ENCODE data around the gene BRCA1. TPM values are rescaled to one million over a fixed set of nuclear protein-coding genes. Genes with fewer than 3 reads are reported as not detected.

Gene BRCA1
- total RNA-seq, 1 experiment from 2014 or later, result 50.8 TPM

DNA sequence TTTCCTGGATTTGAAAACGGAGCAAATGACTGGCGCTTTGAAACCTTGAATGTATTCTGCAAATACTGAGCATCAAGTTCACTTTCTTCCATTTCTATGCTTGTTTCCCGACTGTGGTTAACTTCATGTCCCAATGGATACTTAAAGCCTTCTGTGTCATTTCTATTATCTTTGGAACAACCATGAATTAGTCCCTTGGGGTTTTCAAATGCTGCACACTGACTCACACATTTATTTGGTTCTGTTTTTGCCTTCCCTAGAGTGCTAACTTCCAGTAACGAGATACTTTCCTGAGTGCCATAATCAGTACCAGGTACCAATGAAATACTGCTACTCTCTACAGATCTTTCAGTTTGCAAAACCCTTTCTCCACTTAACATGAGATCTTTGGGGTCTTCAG is 32.3 kb downstream of the BRCA1 start:
- H3K4me1 Mint-ChIP-seq (ENCODE audit: low read depth, unreplicated experiment), result no peaks in the 10 kb centered on the region
- H3K4me3 ChIP-seq (ENCODE audit: low read depth, low read length), result no peak overlapping the region
- H3K27me3 Mint-ChIP-seq (ENCODE audit: insufficient read depth, unreplicated experiment), result no peaks in the 10 kb centered on the region
- no peaks in the 10 kb centered on the region for H3K27me3 ChIP-seq (replicated peaks; ENCODE audit: control insufficient read depth, insufficient read depth, low read length)
- BruUV-seq (replicated peaks), result no TSS peak
- H3K27ac Mint-ChIP-seq (ENCODE audit: unreplicated experiment), result no peak overlapping the region
- no peak for DNase-seq
- TF ChIP-seq, protein P1, sequence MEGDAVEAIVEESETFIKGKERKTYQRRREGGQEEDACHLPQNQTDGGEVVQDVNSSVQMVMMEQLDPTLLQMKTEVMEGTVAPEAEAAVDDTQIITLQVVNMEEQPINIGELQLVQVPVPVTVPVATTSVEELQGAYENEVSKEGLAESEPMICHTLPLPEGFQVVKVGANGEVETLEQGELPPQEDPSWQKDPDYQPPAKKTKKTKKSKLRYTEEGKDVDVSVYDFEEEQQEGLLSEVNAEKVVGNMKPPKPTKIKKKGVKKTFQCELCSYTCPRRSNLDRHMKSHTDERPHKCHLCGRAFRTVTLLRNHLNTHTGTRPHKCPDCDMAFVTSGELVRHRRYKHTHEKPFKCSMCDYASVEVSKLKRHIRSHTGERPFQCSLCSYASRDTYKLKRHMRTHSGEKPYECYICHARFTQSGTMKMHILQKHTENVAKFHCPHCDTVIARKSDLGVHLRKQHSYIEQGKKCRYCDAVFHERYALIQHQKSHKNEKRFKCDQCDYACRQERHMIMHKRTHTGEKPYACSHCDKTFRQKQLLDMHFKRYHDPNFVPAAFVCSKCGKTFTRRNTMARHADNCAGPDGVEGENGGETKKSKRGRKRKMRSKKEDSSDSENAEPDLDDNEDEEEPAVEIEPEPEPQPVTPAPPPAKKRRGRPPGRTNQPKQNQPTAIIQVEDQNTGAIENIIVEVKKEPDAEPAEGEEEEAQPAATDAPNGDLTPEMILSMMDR (IDR thresholded peaks at IDR 0.05; ENCODE audit: insufficient read depth in 1 of 2, low read depth in 1 of 2, low read length in 1 of 2, severe bottlenecking in 1 of 2, unreplicated experiment in 1 of 2), result no peak
- no peaks in the 10 kb centered on the region for H3K4me1 ChIP-seq
- no peaks in the 10 kb centered on the region for H3K9me3 ChIP-seq
- peaks cover 44% of the 10 kb centered on the region for H3K36me3 Mint-ChIP-seq (ENCODE audit: insufficient read depth, unreplicated experiment)
- H3K9me3 Mint-ChIP-seq (ENCODE audit: unreplicated experiment), result no peaks in the 10 kb centered on the region
- no peak overlapping the region for H3K4me3 Mint-ChIP-seq (ENCODE audit: unreplicated experiment)
- intact Hi-C loops (cut with micrococcal nuclease; ENCODE audit: unreplicated experiment), result no loop called here
- ChIA-PET POLR2A (no interaction called here), CTCF (no interaction called here)
- H3K36me3 ChIP-seq (ENCODE audit: control insufficient read depth, insufficient read depth, low read length), result peaks cover 1% of the 10 kb centered on the region; the same call in 1 of the 2 replicates

DNA sequence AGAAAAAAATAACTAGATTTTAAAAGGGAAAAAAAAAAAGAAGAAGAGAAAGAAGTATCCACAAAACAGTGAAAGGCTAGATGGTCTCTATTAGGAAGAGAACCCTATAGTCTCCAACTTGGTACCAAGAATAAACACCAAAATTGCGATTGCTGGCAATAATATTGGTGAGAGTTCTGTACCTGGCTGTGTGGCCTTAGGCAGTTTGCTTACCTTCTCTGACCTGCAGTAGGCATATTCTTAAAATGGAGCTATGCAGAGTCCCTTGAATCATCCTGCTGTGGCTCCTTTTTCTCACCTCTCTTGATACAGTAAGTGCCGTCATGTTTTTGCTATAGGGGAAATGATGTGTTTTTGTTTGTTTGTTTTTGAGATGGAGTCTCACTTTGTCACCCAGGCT is 35.1 kb downstream of the BRCA1 start:
- Histone ChIP-seq H3K4me1 (no peaks in the 10 kb centered on the region), H3K36me3 (ENCODE audit: control insufficient read depth, insufficient read depth, low read length) (no peaks in the 10 kb centered on the region; the same call in 1 of the 2 replicates), H3K4me3 (ENCODE audit: low read depth, low read length) (no peak overlapping the region), H3K9me3 (no peaks in the 10 kb centered on the region), H3K27me3 (replicated peaks; ENCODE audit: control insufficient read depth, insufficient read depth, low read length) (no peaks in the 10 kb centered on the region)
- DNase-seq, result no peak
- Mint-ChIP-seq H3K9me3 (ENCODE audit: unreplicated experiment) (no peaks in the 10 kb centered on the region), H3K27ac (ENCODE audit: unreplicated experiment) (no peak overlapping the region), H3K4me1 (ENCODE audit: low read depth, unreplicated experiment) (no peaks in the 10 kb centered on the region), H3K27me3 (ENCODE audit: insufficient read depth, unreplicated experiment) (no peaks in the 10 kb centered on the region), H3K4me3 (ENCODE audit: unreplicated experiment) (no peak overlapping the region), H3K36me3 (ENCODE audit: insufficient read depth, unreplicated experiment) (peaks cover 28% of the 10 kb centered on the region)
- TF ChIP-seq, protein P1 (IDR thresholded peaks at IDR 0.05; ENCODE audit: insufficient read depth in 1 of 2, low read depth in 1 of 2, low read length in 1 of 2, severe bottlenecking in 1 of 2, unreplicated experiment in 1 of 2), result no peak
- no TSS peak for BruUV-seq (replicated peaks)
- CTCF ChIA-PET, result interaction anchor here (0.6 kb wide), 1 partner anchor 135 kb away, joined by 3 read pairs; no protein-coding TSS in a partner anchor
- intact Hi-C loops (cut with micrococcal nuclease; ENCODE audit: unreplicated experiment), result no loop called here
- POLR2A ChIA-PET, result no interaction called here

DNA sequence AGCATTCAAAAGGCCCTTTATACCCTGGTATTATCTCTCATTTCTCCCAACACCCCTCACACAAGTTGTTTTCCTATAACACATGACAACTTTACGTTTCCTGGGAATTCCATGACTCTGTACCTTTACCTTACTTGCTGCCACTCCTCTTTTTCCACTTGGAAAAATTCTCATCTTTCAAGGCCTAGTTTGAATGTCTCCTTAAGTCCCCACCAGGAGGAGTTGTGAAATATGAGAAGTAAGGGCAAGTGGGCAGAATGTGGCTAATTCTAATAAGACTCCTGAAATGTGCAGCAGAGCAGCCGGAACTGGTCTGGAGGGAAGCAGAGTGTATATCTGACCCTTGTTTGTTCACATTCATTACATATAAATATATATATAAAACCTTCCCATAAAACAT is 39.7 kb downstream of the BRCA1 start:
- Histone ChIP-seq H3K36me3 (ENCODE audit: control insufficient read depth, insufficient read depth, low read length) (no peaks in the 10 kb centered on the region; the same call in 1 of the 2 replicates), H3K4me1 (peaks cover 12% of the 10 kb centered on the region; the same call in 1 of the 2 replicates), H3K9me3 (no peaks in the 10 kb centered on the region), H3K27me3 (replicated peaks; ENCODE audit: control insufficient read depth, insufficient read depth, low read length) (no peaks in the 10 kb centered on the region), H3K4me3 (ENCODE audit: low read depth, low read length) (no peak overlapping the region)
- ChIA-PET CTCF (interaction anchor here (0.6 kb wide), 1 partner anchor 59 kb away, joined by 4 read pairs; no protein-coding TSS in a partner anchor), POLR2A (no interaction called here)
- no TSS peak for BruUV-seq (replicated peaks)
- peak in 1 of 2 experiments; percentile 19 for DNase-seq
- Mint-ChIP-seq H3K27ac (ENCODE audit: unreplicated experiment) (no peak overlapping the region), H3K27me3 (ENCODE audit: insufficient read depth, unreplicated experiment) (no peaks in the 10 kb centered on the region), H3K4me1 (ENCODE audit: low read depth, unreplicated experiment) (no peaks in the 10 kb centered on the region), H3K9me3 (ENCODE audit: unreplicated experiment) (no peaks in the 10 kb centered on the region), H3K36me3 (ENCODE audit: insufficient read depth, unreplicated experiment) (peaks cover 19% of the 10 kb centered on the region), H3K4me3 (ENCODE audit: unreplicated experiment) (no peak overlapping the region)
- TF ChIP-seq, protein P1 (IDR thresholded peaks at IDR 0.05; ENCODE audit: insufficient read depth in 1 of 2, low read depth in 1 of 2, low read length in 1 of 2, severe bottlenecking in 1 of 2, unreplicated experiment in 1 of 2), result peak in 1 of 2 experiments; percentile 46
- intact Hi-C loops (cut with micrococcal nuclease; ENCODE audit: unreplicated experiment), result no loop called here

All from Caco-2 (cell line).